Stimulated activated CD8-positive, alpha-beta memory T cell treated with anti-CD3 and anti-CD28 coated beads, Interleukin-15, amount 100 ng/mL, for 4 hours (primary cell): ENCODE measurements around the gene KMT5B.

Experiments used
- DNase-seq, 2 donors: peaks; one replicate each; pipeline ENCODE4 v3.0.0-alpha.2; 2020; ENCODE audit warnings: low read depth in 2 of 2

KMT5B gene

DNA sequence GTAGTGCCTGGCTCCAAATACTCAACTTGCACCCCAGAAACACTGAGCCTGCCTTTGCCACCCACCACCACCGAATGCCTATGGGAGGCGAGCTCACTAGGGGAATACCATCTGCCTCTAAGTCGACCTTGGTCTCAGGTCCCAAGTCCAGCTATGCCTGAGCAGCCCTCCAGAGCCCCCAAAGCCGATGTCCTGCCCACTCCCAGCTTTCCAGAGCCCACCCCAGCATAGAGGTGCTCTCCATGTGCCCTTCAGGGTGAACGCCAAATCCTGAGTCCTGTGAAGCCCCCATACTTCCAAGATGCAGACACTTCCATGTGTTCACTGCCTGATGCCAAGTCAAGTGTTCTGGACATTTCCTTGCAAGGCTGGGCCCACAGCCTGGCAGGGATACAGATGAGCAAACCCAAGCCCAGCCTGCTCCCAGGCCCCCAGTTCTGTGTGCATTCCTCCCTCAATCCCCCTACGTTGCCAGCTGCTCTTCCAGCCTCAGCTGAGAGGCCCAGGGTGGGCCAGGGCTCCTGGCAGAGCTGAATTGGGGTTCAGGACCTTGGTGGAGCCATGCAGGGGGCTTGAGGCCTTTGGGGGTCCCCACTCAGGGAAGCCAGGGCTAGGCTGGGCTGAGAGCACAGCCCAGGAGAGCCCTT is 2.6 kb upstream of the KMT5B start:
- DNase-seq = no peak

DNA sequence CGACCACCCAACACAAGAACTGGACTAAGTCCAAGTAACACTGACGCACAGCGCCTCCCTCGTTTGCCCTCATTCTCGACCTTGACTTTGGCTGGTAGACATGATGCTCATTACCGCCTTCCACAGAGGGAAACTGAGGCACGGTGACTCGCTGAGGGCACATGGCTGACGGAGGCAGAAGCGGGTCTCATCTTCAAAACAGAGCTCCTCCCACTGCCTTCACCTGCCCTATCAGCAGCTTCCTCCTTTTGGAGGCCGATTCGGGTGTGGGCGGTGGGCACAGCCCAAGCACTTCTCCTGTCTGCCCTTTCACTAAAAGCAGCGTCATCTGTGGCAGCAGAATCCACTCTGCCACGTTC is 2.0 kb upstream of the KMT5B start:
- peak in 1 of 2 donors; percentile 11 for DNase-seq

DNA sequence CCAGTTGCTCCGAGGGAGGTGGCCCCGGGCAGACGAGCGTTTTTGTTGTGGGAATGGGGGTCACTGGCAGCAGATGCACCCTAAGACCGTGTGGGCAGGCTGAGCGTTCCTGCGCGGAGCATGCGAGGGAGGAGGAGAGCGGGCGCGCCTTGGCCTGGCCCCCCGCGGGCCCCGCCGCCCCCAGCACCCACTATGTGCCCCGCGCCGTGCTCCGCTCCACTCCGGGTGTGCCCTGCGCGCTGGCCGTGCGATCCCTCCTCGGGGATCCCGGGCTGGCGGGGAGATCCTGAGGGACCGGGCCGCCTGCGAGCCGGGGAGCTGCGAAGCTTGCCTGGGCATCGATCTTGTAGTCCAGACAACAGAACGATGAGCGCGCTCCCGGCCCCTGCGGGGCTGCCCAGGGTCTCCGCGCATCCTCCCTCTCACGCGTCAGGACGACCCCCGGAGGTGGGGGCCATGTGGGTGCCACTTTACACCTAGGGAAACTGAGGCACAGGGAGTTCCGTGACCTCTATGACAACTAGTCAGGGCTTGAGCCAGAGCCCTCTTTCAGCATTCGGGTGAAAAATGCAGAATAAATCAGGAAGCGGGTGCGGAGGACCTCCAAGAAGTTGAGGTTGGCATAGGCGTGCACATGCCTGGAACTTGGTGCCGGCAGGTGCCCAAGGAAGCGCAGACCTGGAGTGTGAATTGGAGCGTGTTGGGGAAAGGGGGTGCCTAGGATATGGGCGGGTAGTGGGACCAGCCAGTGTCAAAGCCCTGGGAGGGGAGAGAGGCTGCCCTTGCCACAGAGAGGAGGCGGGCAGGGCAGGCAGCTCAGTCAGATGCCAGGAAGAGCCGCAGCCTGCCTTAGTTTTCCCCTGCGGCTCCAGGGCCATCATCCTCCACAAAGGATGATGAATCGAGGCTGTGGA is 1.3 kb upstream of the KMT5B start:
- DNase-seq = no peak

DNA sequence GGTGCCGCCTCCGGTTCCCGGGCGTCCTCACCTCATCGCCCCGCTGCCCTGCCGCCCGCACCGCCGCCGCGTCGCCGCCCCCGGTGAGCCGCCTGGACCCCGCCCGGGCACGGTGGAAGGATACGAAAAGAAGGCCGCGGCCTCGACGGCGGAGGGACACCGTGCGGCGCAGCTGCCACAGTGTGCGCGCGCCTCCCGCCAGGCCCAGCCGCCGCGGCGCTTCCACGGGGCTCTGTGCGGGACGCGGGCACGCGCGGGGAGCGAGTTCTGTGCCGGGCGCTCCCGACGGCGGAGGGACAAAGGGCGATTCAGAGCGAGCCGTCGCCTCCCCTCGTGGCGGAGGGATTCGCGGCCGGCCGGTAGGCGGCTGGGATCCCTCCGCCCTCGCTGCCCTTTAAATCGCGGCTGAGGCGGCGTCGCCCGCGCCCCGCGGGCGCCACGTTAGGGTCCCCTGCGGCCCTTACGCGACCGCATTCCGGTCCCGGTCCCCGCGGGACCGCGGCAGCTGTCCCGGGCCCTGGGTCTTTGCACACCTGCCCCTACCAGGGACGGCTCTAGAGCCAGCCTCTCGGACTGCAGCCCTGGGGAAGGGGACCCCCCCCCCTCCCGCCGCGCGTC is 568 bp upstream of the KMT5B start:
- peak; percentile 55 to 74 for DNase-seq

DNA sequence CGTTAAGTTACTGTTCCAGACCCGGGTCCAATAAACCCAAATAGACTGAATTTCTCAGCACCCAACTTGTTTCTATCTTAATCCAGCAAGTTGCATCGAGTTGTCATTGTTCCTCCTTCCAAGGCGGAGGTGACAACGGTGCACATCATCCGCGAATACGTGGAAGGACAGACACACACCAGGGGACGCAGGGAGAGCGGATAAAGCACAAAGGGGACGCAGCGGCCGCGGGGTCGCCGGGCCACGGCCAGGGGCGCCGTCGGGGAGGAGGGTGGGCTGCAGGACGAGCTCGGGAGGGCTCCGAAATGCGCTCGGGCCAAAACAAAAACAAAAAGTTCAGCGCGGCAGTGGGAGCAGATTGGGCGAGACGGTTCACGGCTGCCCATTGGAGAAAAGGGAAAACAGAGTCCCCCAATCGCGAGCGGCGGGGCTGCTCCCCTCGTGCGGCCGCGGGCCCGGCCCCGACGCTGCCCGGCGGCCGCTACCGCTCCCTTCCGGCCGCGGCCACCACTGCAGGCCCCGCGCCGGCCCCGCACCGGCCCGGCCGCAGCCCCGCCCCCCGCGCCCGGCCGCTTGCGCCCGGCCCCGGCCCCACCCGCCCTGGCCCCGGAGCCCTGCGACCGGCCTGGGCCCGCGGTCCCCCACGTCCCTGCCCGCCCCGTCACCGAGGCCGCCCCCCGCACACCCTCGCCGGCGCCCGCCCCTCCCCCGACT is 518 bp downstream of the KMT5B start:
- peak; percentile 25 to 39 for DNase-seq

DNA sequence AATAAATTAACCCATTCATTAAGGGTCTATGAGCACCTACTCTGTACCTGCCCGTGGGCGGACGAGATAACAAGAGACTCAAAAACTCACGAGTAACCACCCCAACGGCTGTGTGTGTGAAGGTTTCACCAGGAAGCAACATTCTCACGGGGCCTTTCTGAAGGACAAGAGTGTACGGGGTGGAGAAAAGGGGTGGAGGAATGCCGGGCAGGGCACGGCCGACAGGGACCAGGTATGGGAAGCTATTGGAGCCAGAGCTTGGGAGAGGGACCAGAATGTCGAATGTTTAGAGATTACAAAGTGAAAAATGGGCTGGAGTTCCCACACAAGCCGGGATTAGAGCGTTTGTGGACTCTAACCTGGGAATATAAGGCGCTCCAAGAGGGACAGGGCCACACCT is 1.6 kb downstream of the KMT5B start:
- no peak for DNase-seq

DNA sequence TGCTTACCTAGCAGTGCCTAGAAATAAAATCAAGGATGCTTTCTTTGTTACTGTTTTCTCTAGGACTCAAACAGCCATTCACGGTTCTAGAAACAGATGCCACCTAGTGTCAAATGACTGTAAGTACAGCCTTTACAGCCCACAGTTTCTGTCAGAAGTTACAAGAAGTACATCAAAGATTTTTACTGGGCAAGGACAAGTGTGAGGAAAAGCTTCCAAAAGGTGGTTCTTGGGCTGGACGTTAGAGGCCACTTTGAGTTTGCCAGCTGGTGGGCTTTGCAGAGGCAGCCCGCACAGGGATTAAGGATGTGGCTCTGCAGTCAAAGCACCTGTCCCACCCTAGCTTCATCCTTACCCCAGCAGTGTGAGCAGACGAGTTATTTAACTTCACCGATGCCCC is 6.9 kb downstream of the KMT5B start:
- DNase-seq = no peak

DNA sequence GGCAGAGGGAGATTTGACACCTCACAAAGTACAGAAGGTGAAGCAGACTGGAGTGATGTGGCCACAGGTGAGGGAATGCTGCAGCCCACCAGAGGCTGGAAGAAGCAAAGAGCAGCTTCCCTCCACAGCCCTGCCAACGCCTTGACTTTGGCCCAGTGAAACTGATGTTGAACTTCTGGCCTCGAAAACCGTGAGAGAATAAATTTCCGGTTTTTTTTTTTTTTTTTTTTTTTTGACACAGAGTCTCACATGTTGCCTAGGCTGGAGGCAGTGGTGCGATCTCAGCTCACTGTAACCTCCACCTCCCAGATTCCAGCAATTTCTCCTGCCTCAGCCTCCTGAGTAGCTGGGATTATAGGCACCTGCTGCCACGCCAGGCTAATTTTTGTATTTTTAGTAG is 8.7 kb downstream of the KMT5B start:
- DNase-seq = no peak

DNA sequence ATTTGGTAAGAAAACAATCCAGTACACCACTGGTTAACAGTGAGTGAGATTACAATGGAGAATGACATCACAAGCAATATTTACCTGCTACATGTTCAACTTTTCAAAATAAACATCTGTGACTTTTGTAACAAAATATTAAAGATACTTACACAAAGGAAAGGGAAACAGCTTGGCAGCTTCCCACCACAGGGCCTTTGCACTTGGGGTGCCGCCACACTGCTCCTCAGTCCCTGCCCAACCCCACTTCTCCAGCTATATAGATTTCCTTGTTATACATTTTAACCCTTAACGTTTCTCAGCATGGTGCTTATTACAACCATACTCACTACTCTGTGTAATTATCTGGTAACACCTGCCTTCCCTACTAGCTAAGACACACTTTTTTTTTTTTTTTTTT is 10.9 kb downstream of the KMT5B start:
- DNase-seq = no peak

DNA sequence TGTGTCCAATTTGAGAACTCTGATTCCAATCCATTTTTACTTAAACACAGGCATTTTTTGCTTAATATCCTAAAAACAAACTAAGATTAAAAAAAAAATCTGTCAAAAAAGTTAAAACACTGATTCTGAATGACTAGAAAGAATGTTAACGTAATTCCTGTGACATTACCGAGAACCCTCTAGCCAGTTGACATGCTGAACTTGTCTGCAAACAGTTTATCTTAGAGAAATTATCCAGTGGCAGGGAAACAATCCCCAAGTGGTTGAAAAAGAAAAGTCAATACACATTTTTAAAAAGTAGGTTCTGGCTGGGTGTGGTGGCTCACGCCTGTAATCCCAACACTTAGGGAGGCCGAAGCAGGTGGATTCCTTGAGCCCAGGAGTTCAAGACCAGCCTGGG is 11.6 kb downstream of the KMT5B start:
- DNase-seq = no peak

DNA sequence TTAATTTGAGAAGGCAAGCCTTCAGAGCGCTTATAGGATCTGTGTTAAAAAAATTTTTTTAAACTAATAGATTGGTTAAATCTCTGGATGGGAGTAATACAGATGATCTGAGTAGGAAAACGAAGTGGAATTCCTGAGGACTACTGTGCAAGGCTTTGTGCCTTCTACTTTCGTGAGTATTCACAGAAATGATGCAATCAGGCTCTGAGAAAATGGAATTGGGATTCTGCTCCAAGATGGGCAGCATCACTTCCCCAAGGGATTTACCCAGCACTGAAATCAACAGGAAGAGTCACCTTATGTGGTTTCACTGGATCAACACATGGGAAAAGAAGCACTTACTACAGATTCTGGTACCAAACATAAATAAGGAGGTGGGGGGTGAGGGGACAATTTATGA is 12.5 kb downstream of the KMT5B start:
- no peak for DNase-seq

DNA sequence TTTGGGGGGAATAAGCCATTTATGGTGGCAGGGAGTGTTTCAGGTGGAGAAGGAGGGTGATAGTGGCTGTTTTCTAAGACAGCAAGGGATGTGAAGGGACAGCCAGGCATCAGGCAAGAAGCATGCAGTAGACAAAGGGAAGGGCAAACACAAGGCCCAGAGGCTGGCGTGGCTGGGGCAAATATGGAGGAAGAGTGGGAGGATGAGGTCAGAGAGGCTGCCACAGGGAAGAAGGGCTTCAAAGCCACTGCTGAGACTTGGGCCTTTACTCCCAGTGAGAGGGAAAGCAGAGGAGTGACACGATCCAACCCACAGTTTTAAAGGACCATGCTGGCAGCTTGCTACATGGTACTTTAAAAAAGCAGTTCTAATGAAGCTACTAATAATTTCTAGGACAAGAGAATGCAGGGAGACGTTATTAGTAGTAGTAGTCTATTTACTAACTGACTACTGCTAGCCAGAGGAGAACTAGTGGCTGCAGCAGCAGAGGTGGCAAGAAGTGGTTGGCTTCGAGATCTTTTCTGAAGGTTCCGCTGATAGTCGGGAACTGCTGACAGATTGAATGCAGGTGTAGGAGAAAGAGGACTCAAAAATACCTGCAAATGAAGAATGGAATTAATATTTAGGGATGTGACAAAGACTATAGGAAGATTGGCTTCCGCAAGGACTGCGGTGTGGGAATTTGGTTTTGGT is 13.7 kb downstream of the KMT5B start:
- no peak for DNase-seq

DNA sequence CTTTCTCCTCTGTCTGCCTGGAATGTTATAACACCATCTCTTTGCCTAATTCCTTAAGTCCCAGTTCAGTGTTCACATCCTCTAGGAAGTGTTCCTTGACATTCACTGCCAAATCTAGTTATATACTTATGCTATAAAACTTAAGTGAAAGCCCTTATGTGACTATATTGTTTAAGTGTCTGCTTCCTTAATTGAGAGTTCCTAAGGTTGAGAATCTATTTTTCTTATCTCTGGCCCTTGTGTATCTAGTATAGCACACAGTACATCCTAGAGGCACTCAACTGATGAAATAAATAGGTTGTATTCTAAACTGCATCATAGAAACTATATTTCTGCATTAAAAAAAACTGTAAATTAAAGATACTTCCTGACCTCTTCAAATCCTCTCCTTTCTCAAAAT is 16.9 kb downstream of the KMT5B start:
- DNase-seq = no peak

DNA sequence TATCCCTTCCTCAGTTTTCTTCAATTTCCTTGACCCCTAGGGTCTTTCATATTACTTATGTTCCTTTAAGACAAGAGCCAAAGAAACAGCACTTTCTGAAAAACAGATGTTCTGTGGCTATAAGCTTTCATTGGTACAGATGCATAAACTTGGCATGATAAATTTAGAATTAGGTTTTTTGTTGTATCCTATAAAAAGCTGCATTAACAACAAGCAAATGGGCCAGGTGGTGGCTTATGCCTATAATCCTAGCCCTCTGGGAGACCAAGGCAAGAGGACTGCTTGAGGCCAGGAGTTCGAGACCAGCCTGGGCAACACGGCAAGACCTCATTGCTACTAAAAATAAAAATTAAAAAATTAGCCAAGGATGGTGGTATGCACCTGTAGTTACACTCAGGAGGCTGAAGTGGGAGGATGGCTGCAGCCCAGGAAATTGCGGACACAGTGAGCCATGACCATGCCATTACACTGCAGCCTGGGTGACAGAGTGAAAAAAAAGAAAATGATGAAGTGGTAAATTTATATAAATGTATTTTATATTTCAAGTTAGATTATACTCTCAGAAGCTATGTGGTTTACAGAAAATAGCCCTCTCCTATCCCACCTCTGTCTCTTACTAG is 18.3 kb downstream of the KMT5B start:
- no peak for DNase-seq

DNA sequence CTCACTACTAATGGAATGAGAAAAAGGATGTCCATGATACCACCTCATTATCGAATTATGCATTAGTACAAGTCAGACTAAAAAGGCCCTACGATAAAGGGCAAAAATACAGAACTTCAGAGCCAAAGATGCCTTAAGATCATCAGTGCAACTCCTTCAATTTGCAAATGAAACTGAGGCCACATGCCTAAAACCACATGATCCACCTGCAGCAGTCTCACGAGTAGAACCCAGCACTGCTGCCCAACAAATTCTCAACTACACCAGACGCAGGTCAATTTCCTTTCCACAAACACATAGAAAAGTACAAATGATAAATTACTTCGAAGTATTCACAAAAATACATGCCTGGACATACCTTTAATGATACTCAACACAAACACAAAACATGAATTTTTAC is 20.1 kb downstream of the KMT5B start:
- DNase-seq = no peak

DNA sequence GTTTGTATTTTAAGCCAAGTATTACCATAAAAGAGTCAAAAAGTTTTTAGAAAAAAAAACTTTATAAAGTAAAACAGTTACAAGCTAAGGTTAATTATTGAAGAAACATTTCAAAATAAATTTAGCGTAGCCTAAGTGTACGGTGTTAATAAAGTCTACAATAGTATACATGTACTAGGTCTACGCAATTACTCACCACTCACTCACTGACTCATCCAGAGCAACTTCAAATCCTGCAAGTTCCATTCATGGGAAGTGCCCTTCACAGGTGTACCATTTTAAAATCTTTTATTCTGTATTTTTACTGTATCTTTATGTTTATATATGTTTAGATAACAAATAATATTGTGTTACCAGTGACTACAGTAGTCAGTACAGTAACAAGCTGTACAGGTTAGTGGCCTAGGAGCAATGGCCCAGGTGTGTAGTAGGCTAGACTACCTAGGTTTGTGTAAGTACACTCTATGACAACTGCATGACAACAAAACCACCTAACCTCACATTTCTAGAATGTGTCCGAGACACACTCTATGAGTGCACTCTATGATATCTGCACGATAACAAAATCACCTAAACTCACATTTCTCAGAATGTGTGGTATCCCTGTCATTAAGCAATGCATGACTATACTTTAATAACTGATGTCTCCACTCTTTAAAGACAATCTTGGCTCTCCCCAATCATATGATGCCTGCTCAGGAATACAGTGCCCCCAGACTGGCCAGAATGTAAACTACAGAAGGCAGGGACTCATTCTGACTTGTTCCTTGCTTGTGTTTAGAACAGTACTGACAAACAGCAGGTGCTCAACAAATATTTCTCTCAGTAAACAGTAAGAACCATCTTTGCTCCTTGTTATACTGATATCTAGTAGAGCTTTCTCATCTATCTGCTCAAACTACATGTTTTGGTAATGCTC is 21.2 kb downstream of the KMT5B start:
- DNase-seq = no peak

DNA sequence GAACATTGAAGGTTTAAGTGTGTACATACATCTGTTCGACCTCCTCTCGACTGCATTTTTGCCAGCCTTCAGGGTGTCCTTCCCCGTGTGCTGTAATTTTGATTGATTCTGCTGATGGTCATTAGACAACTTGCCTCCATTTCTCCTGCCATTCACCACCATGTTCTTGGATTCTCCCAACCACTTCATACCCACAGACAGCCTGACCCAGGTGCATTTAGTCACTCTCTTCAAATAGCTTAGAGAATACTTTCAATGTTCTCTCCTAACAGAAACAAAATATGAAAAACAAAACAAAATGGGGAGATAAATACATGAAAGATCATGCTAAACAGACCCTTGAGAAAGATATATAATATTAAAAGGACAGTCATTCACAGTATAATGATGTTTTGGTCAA is 23.2 kb downstream of the KMT5B start:
- DNase-seq = no peak

DNA sequence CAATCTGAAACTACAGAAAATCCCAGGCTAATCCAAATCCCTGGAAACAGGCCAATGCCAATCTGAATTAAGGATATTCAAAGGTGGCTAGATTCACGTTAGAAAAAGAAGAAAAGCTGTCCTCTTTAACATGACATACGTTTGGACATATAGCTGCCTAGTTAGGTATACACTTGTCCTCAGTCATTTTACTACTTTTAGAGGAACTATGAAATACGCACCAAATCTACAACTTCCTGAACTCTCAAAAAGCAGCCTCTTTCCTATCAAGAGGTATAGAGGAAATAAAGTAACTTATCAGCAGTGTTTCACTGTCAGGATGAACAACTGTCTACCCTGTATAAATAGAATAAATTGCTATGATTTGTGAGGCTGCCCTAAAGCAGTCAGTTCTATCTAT is 24.0 kb downstream of the KMT5B start:
- DNase-seq = no peak

DNA sequence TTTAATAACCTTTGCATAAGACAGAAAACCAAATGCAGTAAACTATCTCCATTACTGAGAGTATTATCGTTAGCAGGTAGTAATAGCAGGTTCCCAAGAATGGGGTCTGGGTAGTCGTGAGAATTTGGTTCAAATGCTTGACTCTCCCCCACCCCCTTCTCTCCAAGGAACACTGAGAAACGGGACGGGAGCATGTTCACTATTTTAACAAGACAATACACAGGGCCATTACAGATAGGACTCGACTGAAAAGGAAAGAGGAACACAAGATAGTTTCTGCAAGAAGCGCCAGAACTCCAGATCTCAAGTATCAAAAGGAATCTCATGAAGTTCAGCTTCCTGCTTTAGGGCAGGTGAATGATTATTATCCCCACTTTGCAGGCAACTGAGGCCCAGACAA is 27.0 kb downstream of the KMT5B start:
- no peak for DNase-seq

DNA sequence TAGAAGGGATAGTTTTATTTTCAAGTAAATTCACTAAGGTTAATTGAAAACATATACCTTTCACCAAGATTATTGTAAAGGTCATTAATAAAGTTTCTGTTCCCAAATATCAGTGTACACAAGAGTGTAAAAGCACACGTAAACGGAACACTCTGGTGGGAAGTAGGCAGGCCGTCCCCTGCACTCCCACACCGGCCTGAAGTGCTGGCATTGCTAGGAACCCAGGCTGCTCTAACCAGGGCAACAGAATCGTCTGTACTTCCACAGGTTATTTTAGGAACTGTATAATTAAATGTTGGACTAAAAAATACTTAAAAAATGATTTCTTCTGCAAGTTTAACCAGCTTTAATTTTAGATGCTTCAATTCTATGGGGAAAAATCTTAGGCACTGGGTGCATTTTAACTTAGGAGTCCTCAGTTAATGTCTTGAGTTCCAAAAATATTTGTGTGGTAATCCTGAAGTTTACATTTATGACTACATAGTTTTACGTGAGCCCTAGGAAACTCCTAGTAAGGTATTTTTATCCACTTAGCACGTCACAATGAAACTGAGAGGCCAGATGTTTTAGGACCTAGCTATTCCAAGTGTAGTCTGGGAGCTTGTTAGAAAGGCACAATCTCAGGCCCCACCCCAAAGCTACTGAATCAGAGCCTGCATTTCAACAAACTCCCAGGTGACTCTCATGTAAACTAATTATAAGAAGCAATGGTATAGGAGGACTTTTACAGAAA is 31.2 kb downstream of the KMT5B start:
- DNase-seq = no peak
